ENCODE data around the gene NTM.
"Not testable (repeated sequence)": the region's sequence is repeated elsewhere in the genome, so short reads cannot be mapped to it uniquely, and the experiment has no call there.

NTM gene

DNA sequence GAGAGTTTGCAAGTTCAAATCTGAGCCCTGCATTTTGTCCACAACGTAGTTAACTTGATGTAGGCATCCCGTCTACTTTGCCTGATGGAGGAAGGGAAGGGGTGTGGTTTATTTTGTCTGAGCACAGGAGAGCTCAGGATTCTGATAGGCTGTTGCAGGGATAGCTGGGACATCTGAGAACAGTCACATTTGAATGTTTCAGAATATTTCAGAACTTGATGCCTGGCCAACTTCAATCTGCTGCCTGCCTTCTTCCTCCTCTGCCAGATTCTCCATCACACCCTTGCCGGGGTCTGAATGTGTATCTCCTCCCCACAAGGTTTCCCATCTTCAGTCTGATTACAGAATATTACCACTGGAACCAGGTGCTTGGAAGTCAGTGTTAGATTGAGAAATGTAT, 51.6 kb downstream of the NTM start:
- DNase-seq (ENCODE audit: low read depth), result no peak

GRCh38 chr11:131422496-131422895, 52.1 kb downstream of the NTM start:
- no peak for DNase-seq (ENCODE audit: low read depth)

DNA sequence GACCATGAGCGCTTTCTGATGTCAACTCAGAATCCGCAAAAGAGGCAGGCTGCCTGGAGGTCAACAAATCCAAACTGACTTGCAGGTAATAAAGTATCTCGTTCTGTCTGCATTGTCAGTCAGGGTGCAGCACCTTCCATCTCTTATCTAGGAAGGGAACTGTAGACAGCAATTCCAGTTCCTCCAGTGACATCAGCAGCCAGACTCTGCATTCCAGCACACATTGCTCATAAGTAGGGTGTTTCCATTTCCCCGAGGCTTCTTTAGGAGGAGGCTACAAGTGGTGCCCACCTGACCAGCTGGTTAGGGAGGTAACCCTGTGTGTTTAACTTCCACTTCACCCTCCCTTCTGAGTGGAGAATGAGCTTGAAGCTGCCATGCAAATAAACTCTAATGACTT, 53.3 kb downstream of the NTM start:
- no peak for DNase-seq (ENCODE audit: low read depth)

DNA sequence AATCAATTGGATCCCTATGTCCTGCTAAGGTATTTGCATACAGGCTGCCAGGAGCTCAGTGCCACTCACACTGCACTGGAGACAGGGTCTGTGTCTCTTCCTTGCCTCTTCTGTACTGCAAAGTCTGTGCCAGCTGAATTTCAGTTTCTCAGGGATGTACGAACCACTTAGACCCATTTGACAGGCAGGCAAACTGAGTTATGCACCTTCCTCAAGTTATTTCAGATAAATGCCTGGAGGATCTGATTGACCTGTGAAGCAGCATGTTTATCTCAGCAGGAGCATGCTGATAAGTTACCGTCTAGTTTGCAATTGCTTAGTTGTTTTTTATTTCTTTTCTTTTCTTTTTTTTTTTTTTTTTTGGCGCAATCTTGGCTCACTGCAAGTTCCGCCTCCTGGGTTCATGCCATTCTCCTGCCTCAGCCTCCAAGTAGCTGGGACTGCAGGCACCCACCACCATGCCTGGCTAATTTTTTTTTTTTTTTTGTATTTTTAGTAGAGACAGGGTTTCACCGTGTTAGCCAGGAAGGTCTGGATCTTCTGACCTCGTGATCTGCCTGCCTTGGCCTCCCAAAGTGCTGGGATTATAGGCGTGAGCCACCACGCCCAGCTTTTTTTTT, 54.0 kb downstream of the NTM start:
- not testable (repeated sequence) for DNase-seq (ENCODE audit: low read depth)

DNA sequence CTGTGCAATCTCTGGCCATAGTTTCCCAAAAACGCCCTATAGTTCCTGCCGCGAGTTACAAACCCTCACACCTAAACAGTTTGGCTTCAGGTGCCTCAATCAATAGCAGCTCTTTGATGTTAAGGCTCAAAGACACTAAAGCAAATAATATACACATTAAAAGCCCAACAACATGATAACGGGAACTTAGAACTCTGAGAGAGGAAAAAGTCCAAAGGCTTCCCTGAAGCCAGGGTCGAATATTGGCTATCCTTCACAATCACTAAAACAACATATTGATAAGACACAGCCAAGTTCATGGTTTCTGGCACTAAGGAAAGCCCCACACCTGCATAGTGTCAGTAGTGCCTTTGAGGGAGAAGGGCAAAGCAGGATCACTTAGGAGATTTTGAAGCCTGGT, 54.9 kb downstream of the NTM start:
- no peak for DNase-seq (ENCODE audit: low read depth)

DNA sequence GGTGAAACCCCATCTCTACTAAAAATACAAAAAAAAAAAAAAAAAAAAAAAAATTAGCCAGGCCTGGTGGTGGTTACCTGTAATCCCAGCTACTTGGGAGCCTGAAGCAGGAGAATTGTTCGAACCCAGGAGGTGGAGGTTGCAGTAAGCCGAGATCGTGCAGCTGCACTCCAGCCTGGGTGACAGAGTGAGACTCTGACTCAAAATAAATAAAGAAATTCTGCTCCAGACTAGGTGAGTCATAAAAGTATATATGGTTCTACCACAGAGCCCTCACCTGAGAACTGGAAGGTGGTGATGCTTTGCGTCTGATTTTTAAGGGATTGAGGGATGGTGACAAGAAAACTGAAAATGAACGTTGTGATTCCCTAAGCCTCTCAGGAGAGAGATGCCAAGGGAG, 58.4 kb downstream of the NTM start:
- DNase-seq (ENCODE audit: low read depth), result no peak

DNA sequence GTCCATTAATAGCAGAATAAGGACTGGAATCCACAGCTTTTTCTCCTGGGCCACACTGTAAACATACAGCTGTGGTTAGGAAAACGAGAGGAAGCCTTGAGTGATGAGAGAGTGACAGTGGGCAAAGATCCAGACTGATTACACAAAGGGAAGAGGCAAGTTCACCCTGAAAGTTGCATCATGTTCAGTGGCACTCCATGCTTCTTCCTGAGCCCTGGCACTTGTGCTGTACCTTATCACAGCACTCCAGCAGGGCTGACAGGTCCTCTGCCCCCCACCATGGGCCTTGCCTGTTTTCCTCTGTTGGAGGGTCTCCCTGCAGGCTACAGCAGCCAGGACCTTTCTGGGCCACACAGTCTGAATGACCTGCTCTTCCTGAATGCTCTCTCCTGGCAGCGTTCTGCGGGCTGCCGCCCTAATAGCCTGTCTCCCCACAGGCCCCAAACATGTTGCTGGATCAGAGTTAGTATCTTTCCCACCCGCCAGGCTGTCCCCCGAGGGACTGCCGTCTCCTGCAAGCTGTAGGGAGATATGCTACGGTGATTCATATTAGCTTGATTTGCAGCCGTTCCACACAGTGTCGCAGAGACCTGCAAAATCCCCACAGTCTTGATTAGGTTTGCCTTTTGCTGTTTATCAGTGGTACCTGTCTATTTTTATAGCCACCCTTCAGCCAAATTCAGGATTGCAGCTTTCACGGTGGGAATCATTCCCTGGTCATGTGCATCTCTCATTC, 60.2 kb downstream of the NTM start:
- no peak for DNase-seq (ENCODE audit: low read depth)

DNA sequence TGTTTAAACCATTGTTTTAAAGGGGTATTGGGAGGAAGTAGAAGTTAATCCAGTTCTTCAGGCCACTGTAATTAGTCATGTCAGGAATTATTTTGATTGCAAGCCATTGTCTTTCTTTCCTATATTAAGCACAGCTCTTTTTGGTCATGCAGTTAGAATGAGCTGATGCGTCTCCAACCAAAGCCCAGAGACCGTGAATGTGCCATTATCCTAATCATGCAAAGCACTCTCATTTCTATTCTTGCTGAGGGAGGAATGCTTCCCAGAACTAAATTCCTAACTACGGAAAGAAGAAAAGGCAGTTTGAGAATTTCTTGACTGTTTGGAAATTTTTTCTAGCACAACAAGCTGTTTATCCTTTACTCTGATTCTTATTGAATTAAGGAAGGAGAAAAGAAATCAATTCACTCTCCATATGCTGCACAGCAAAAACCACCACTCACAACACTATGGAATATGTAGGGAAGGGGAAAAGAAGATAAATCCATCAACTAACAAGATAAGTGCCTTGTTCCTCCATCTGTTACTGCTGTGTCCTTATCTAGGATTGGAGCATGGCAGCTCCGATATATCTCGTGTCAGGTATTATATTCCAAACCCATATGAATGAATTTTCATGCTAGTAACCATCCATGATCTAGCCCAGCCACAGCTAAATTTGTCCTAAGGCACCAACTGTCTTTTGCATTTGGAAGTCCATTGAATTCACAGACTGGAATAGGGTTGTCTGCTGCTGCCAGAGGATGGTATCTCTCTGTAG, 70.8 kb downstream of the NTM start:
- DNase-seq (ENCODE audit: low read depth), result no peak

- DNase-seq (ENCODE audit: low read depth), result no peak
Observed at GRCh38 chr11:131446590-131447275, 76.3 kb downstream of the NTM start.

- no peak for DNase-seq (ENCODE audit: low read depth)
Observed at GRCh38 chr11:131447277-131447815, 76.9 kb downstream of the NTM start.

GRCh38 chr11:131447898-131448297, 77.5 kb downstream of the NTM start:
- DNase-seq (ENCODE audit: low read depth), result no peak

DNA sequence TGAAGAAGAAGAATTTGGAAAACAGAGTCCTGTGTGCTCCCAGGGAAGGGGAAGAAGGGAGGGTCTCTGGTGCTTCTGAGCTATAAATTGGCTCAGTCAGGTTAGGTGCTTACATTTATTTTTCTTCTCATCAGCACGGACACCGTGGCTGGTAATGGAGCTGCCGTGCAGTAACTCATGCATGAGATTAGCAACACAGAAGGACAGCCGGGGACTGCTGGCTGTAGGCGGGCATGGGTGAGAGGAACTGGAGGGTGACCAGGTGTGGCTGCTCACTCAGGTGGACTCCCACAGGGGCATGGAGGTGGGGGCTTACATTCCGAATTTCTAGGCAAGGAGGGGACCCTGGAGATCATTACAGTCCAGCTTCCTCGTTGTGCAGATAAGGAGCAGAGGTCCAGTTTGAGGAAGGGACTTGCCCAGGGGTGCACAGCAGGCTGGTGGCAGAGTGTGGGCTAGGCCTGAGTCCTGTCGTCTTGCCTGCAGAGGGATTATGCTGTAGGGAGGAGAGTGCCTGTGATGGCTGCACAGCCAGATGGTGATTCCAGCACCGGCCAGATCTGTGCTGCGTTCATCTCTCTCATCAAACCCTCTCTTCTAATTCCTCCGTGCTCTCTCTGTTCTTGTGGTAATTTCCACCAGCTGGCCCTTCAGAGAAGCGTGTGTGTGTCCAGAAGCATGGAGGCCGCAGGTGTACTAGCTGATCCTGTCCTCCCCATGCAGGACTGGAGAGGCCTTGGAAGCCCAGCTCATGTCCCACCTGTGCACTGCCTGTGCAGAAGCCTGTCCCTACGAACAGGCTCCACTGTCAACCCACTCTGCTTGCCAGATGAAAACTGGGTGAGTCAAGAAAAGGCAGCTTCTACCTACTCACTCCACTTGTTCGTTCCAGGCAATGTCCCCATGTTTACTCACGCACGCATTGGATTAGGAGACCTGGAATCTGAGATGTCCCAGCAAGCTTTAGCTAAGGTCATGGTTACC, 78.9 kb downstream of the NTM start:
- no peak for DNase-seq (ENCODE audit: low read depth)

DNA sequence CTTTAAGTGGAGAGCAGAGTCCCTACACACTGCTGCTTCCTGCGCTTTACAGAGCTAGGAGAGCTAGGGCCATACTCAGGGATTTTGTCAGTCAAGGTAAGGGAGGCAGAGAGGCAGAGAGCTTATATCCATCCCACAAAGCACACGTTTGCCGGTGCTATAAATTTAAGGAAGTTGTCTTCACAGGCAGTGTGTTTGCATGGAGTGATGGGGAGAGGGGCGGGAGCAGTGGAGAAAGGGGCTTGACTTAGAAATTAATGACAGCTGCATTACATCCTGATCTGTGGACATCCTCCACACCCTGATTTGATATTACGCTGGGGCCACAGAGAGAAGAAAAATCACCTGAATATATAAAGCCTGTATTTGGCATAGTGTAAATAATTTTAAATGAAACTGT, 84.1 kb downstream of the NTM start:
- no peak for DNase-seq (ENCODE audit: low read depth)

DNA sequence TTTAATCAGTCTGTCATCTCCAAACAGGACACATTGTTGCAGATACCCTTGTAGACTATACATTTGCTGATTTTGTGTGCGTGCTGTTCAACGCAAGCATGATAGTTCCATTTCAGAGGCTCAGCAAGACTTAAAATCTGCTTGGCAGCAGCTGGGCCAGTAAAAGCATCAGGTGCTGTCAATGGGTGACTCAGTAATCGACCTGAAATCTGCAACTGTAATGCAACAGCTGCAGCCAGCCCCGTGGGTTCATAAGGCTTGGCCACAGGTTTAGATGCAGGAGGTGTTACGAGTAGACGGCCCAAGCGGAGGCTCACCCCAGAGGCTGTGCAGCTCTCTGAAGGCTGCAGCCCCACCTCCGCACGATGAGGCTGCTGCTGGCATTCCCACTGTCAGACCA, 84.6 kb downstream of the NTM start:
- no peak for DNase-seq (ENCODE audit: low read depth)

DNA sequence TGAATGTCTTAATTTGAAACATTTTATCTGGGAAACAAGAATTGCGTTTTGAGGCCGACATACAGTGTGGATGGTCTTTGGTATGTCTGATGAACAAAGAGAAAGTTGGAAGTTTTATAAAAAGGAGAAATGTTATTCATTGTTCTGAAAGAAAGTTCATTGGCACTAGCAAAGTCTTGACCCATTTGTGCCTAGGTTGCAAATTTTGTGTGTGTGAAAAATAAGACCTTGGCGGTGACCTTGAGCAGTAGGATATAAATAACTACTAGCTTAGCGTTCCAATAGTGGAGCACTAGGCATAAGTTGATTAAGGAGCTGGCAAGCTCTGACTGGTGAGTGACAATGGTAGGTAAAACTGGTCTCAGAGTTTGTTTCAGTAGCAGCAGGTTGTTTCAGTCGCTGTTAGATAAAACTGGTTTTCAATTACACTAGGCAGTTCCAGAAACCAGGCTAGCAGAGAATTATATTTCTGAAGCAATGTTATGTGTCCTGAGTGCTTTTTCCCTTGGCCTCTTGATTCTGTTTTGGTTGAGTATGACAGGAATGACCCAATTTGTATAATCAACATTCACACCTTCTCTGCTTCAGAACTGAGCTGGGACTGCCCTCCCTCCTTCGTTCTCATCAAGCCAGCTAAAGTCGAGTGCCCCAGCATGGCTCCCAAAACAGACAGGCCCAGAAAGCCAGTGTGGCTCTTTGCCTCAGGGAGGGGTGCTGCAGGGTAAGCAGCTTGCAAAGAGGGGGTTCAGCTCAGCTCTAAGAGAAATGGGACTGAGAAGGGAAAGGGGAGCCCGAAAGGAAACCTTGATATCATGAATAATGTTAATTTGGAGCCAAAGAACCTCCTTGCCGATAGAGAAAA, 85.7 kb downstream of the NTM start:
- DNase-seq (ENCODE audit: low read depth), result no peak

GRCh38 chr11:131457163-131457562, 86.7 kb downstream of the NTM start:
- DNase-seq (ENCODE audit: low read depth), result no peak

GRCh38 chr11:131458421-131458820, 88.0 kb downstream of the NTM start:
- DNase-seq (ENCODE audit: low read depth), result no peak

GRCh38 chr11:131460931-131461330, 90.5 kb downstream of the NTM start:
- DNase-seq (ENCODE audit: low read depth), result no peak

- no peak for DNase-seq (ENCODE audit: low read depth)
Observed at GRCh38 chr11:131462622-131463021, 92.2 kb downstream of the NTM start.

DNA sequence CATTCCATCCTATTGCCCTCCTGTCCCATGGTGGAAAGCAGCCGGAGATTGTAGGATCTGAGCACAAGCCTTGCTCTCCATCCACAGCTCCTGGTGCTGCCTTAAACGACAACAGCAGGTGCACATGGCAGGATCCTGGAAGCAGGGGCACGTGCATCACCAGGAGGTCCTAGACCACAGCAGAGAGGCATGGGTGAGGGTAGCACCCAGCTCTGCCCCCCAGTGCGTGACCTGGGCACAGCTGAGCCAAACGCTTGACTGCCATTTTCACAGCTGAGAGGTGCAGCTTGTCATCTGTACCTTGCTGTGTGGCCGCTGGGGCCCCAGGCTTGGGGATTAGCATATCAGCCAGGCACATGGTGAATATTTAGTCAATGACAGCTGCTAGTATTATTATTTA, 92.7 kb downstream of the NTM start:
- DNase-seq (ENCODE audit: low read depth), result no peak
